Coronary artery (tissue), 2 donors: ENCODE measurements around the gene MAPK7.

Experiments used
- DNase-seq: peaks from one replicate; pipeline ENCODE4 v3.0.0-alpha.2; 2017; ENCODE audit warnings: low spot score
- H3K27ac ChIP-seq, 2 donors: fragments of 200-600 bp; sonication (generic); one replicate each; pipeline ENCODE4 v1.5.1; 2016 to 2019
- H3K4me3 ChIP-seq: fragments of 200-600 bp; sonication (generic); 2 replicates; pipeline ENCODE4 v1.5.1; 2016; ENCODE audit warnings: mild to moderate bottlenecking, moderate library complexity
- TF ChIP-seq, protein P1 (sequence below): fragments of 200-600 bp; sonication (generic); IDR thresholded peaks from one replicate; pipeline ENCODE4 v1.5.1; 2019; ENCODE audit warnings: antibody characterized with exemption

MAPK7 gene

DNA sequence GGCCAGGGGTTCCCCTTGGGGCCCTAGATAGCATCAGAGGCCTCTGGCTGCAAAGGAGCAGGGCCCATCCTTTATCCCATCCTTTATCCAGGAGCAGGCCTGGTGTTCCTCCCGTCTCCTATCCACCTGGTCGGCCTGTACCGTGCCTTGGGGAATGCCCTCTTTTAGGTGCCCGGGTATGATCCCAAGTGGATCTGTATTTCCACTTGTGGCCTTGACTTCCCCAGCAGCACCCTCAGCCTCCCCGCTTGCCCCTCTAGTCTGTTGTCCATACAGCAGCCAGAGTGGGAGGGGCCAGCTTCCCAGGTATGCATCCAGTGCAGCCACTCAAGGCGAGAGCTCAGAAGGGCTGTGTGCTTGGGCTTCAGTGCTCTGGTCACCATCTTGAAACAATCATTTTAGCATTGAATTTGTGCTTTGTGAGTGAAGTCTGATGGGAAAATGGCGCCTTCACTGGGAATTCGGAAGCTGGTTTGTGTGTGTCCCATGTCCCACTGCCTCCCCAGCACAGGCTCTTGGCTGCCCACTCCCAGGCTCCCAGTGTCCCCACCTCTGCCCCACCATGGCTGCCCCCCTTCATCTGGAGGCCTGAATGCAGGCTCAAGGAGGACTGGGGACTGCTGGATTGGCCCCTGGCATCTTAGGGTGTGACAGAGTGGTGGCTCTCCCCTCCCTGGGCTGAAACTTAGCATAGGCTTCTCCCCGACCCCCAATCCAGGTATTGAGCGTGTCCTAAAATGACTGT is 29.5 kb downstream of the MAPK7 start:
- DNase-seq: no peak
- Histone ChIP-seq H3K4me3 (no peak overlapping the region), H3K27ac (no peak overlapping the region)
- TF ChIP-seq, protein P1, sequence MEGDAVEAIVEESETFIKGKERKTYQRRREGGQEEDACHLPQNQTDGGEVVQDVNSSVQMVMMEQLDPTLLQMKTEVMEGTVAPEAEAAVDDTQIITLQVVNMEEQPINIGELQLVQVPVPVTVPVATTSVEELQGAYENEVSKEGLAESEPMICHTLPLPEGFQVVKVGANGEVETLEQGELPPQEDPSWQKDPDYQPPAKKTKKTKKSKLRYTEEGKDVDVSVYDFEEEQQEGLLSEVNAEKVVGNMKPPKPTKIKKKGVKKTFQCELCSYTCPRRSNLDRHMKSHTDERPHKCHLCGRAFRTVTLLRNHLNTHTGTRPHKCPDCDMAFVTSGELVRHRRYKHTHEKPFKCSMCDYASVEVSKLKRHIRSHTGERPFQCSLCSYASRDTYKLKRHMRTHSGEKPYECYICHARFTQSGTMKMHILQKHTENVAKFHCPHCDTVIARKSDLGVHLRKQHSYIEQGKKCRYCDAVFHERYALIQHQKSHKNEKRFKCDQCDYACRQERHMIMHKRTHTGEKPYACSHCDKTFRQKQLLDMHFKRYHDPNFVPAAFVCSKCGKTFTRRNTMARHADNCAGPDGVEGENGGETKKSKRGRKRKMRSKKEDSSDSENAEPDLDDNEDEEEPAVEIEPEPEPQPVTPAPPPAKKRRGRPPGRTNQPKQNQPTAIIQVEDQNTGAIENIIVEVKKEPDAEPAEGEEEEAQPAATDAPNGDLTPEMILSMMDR: no peak

- Histone ChIP-seq H3K27ac (no peak overlapping the region), H3K4me3 (no peak overlapping the region)
- DNase-seq: no peak
- TF ChIP-seq, protein P1: no peak
Measured at GRCh38 chr17:19408346-19408710, 30.0 kb downstream of the MAPK7 start.

- no peak overlapping the region for H3K27ac ChIP-seq
- no peak overlapping the region for H3K4me3 ChIP-seq
- TF ChIP-seq, protein P1: no peak
- DNase-seq: no peak
Measured at GRCh38 chr17:19409066-19409465, 30.8 kb downstream of the MAPK7 start.

GRCh38 chr17:19409509-19409908 is 31.2 kb downstream of the MAPK7 start:
- DNase-seq: no peak
- no peak overlapping the region for H3K4me3 ChIP-seq
- TF ChIP-seq, protein P1: no peak
- H3K27ac ChIP-seq: no peak overlapping the region

- Histone ChIP-seq H3K27ac (no peak overlapping the region), H3K4me3 (no peak overlapping the region)
- TF ChIP-seq, protein P1: no peak
- no peak for DNase-seq
Measured at GRCh38 chr17:19410091-19410490, 31.8 kb downstream of the MAPK7 start.

DNA sequence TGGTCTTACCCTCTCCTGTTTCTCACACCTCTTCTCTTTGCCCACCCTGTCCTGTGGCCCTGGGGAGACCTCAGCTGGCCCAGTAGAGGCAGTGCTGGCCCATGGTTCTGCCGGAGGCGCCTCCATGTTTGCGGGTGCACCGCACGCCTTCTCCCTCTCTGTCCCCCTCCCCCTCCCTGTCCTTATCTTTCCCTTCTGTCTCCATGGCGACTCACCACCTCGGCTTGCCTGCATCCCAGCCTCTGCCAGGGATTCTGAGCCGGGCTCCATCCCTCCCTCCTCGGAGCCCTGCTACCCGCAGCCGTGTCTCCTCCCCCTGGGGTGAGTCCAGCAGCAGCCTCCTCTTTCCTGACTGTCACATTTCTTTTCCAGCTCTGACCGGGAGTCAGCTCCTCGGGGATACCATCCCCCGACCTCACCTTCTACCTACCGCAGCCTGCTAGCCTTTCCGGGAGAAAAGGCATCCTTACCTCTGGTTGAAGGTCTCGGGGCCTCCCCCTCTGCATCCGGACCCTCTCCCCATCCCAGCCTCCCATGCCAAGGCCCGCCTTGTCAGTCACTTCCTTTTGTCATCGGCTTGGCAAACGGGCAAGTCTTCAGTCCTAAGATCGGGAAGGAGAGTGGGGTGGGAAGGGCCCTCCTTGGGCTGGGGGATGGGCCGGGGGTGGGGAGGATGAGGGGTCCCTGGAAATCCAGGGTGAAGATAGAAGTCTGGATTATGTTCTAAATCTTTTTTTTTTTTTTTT is 32.8 kb downstream of the MAPK7 start, which contains the start of gene RNF112:
Gene RNF112, plus strand, starts transcription at position 358 of the 746 bp plus-strand sequence. Its CDS starts 177 bp downstream, at position 535.
- TF ChIP-seq, protein P1: no peak
- peak within 1 kb of the TSS; percentile 12 to 52 for H3K27ac ChIP-seq
- no peak for DNase-seq
- H3K4me3 ChIP-seq: peak within 1 kb of the TSS; percentile 66
